KOPT-K1 (cell line): Measurements from ENCODE around the gene KIF3B.
A peak's percentile ranks its signal among the peaks of the same experiment; 100 is the strongest.
"Not testable (repeated sequence)": the region's sequence is repeated elsewhere in the genome, so short reads cannot be mapped to it uniquely, and the experiment has no call there.

ENCODE experiments used
- H3K27ac ChIP-seq: fragments of 200-600 bp; sonication (generic); 2 replicates; pipeline ENCODE4 v1.5.1; 2016; ENCODE audit warnings: antibody characterized with exemption, mild to moderate bottlenecking, low read depth, low read length; ENCODE audit not compliant: poor library complexity, severe bottlenecking
- H3K36me3 ChIP-seq: fragments of 200-600 bp; sonication (generic); 2 replicates; pipeline ENCODE4 v1.5.1; 2017; ENCODE audit warnings: antibody characterized with exemption, mild to moderate bottlenecking, low read length, moderate library complexity; ENCODE audit not compliant: insufficient read depth
- H3K9me3 ChIP-seq: fragments of 200-600 bp; sonication (generic); 2 replicates; pipeline ENCODE4 v1.5.1; 2017; ENCODE audit warnings: antibody characterized with exemption, low read length, mild to moderate bottlenecking; ENCODE audit not compliant: insufficient read depth, poor library complexity, severe bottlenecking

The KIF3B gene

DNA sequence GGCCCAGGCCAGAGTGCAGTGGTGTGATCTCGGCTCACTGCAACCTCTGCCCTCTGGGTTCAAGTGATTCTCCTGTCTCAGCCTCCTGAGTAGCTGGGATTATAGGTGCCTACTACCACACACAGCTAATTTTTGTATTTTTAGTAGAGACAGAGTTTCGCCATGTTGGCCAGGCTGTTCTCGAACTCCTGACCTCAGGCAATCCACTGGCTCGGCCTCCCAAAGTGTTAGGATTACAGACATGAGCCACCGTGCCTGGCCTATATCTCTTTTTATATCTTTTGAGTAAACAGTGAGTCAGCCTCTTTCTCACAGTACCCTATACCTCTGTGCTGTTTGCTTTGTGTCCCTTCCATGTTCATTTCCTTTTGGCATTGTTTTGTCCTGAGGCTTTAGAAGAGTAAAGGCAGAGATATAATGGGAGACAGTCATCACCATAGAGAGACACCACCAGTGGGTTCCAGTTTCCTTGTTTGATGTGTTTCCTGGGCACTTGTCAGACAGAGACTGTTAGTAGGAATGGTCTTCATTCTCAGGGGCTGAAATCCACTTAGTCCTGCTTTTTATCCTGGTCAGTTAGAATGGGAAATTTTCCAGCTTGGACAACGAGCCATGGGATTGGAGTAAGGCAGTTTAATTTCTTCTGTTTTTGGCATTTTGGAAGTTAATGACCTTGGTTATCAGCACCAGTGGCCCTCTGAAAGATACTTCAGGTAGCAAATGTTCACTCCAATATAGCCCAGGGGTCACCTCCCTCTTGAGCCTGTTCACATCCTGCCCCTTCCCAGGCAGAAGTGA, 48.5 kb downstream of the KIF3B start:
- Histone ChIP-seq H3K36me3 (peaks cover 34% of the 10 kb centered on the region), H3K27ac (no peak overlapping the region), H3K9me3 (no peaks in the 10 kb centered on the region)

DNA sequence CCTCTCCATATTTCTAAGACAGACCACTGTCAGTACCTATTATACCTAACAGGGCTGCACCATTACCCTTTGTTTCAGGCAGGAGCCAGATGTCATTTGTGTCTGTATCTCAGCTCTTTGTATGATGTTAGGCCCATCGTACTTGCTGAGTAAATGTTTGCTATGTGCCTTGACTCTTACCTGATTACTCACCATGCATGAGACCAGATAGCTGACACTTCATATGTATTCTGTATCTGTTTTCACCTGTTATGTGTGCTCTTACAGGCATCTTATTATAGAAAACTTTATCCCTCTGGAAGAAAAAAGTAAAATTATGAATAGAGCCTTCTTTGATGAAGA, 49.0 kb downstream of the KIF3B start:
- H3K9me3 ChIP-seq = no peaks in the 10 kb centered on the region
- H3K36me3 ChIP-seq = peaks cover 38% of the 10 kb centered on the region
- H3K27ac ChIP-seq = no peak overlapping the region

GRCh38 chr20:32327087-32327681, 49.7 kb downstream of the KIF3B start:
- Histone ChIP-seq H3K27ac (no peak overlapping the region), H3K36me3 (peaks cover 45% of the 10 kb centered on the region), H3K9me3 (no peaks in the 10 kb centered on the region)

DNA sequence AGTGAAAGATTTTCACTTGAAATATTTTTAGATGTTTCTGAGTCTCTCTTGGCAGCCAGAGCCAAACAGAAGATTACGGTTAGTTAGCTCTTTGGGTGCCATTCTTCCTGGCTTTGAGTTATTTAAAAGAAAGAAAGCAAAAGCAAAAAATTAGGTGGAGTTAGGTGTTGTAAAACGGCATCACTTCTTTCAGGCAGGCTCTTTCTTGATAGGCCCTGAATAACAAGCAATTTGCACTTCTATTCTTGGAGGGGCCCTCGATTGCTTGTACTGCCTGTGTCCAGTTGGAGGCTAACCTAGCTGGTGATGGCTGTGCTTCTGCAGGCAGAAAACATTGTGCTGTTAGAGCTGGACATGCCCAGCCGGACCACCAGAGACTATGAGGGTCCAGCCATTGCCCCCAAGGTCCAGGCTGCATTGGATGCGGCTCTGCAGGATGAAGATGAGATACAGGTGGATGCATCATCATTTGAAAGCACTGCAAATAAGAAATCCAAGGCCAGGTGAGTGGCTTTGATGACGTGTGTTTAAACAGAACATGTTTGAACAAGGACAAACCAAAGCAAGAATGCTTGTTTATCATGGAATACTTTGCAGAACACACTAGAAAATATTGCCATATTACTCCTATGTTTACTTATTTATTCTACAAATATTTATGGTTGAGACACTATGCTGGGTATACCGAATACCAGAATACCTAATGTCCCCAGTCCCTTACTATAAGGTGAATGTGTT, 52.5 kb downstream of the KIF3B start:
- H3K36me3 ChIP-seq = peaks cover 66% of the 10 kb centered on the region
- H3K27ac ChIP-seq = no peak overlapping the region

GRCh38 chr20:32330555-32330897, 53.1 kb downstream of the KIF3B start:
- Histone ChIP-seq H3K36me3 (peaks cover 66% of the 10 kb centered on the region), H3K27ac (no peak overlapping the region), H3K9me3 (no peaks in the 10 kb centered on the region)

More for the DNA sequence above, 52.5 kb downstream of the KIF3B start:
- H3K9me3 ChIP-seq = no peaks in the 10 kb centered on the region

DNA sequence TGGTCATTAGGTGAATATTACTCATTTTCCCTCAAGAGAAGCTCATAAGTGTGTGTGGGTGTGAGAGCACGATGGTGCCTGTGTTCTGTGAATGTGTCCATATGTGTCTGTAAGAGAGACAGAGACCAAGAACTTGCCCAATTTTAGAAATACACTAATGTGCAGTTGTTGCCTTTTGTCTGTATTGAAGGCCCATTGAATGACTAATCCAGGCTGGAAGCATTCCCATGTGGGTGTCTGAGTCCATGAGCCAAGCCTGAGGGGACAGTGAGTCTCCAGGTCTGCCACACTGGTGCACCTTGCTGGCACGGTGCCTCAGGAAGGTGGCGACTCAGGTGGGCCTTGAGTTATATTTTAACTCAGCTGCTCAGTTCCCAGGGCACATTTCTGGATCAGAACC, 55.2 kb downstream of the KIF3B start:
- Histone ChIP-seq H3K36me3 (peaks cover 48% of the 10 kb centered on the region), H3K27ac (no peak overlapping the region), H3K9me3 (no peaks in the 10 kb centered on the region)

- H3K27ac ChIP-seq = no peak overlapping the region
Observed at GRCh38 chr20:32333181-32333987, 55.9 kb downstream of the KIF3B start.

DNA sequence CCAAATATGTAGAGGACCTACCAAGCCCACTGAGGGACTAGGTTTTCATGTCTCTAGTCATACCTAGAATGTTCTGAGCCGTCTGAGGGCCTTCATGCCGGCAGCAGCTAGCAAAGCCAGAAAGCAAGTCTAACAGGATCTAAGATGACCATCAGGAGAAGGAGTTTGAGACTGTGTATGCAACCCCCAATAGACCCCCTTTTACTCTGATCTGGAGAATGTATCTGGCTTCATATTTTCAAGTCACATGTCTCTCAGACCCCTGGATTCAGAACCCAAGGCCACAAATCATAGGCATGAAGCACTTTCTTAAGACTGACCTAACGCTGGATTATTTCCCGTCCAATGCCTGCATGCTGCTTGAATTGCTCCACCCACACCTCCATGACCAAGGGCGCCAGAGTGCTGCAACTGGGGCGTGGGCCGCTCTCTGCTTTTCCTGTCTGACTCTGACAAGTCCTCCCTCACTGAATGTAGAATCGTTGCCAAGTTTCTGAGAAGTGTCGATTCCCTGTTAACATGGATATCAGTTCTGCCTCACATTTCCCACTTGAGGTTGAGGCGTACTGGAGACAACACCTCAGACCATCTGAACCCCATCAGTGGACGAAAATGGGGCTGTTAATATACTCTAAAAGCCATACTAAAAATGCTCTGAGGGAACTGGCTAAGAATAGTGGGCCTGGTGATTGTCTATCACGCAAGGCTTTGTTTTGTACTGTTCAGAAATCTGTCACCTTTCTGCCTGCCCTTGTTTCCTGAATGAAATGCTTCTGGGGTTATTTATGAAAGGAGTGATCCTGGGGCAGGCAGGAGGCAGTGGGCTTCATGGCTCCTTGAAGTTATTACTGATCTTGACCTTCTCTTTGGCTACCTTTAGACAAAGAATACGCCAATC, 56.8 kb downstream of the KIF3B start:
- no peak overlapping the region for H3K27ac ChIP-seq
- H3K9me3 ChIP-seq = no peaks in the 10 kb centered on the region
- peaks cover 47% of the 10 kb centered on the region for H3K36me3 ChIP-seq

More at GRCh38 chr20:32333181-32333987, 55.9 kb downstream of the KIF3B start:
- Histone ChIP-seq H3K9me3 (no peaks in the 10 kb centered on the region), H3K36me3 (peaks cover 47% of the 10 kb centered on the region)

- Histone ChIP-seq H3K36me3 (peaks cover 23% of the 10 kb centered on the region), H3K27ac (peak overlapping the region; percentile 81), H3K9me3 (no peaks in the 10 kb centered on the region)
Observed at GRCh38 chr20:32336918-32337347, 59.5 kb downstream of the KIF3B start.

DNA sequence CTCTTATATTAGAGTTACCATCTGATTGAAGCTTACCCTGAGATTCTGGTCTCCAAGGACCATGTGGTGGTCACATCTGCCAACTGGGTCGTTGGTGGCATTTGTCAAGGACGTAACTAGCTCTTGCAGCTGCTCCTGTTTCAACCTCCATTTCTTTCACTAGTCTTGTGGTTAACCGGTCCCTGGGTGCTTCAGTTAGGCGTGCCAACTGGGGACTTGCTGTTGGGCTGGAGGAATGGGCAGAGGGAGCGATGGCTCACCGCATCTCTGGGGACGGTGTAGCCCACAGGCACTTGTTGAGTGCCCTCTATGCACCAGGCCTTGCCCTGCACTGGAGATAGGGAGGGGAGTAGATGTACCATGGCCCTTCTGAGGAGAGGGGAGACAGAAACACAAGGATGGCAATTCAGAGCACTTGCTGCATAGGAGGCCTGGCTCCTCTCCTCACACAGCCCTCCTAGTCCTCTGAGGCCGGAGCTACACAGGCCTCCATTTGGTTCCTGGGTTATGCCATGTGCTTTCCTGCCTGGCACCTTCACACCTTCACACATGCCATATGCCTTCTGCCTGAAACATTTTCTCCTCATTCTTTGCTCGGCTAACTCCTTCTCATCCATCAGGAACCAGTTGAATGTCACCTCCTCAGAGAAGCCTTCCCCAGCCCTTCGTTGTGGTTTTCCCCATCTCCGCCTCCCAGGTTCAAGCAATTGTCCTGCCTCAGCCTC, 60.6 kb downstream of the KIF3B start:
- Histone ChIP-seq H3K27ac (peak overlapping the region; percentile 81), H3K36me3 (peaks cover 12% of the 10 kb centered on the region; the same call in 1 of the 2 replicates), H3K9me3 (no peaks in the 10 kb centered on the region)

DNA sequence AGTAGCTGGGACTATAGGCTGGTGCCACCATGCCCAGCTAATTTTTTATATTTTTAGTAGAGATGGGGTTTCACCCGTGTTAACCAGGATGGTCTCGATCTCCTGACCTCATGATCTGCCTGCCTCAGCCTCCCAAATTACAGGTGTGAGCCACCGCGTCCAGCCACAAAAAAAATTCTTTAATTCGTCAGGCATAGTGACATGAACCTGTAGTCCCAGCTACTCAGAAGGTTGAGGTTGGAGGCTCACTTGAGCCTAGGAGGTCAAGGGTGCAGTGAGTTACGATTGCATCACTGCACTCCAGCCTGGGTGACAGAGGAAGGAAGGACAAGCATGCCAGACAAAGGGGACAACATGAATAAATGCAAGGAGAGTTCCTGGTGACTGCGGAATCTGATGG, 61.2 kb downstream of the KIF3B start:
- Histone ChIP-seq H3K9me3 (no peaks in the 10 kb centered on the region), H3K36me3 (peaks cover 11% of the 10 kb centered on the region; the same call in 1 of the 2 replicates), H3K27ac (peak overlapping the region; percentile 81)

DNA sequence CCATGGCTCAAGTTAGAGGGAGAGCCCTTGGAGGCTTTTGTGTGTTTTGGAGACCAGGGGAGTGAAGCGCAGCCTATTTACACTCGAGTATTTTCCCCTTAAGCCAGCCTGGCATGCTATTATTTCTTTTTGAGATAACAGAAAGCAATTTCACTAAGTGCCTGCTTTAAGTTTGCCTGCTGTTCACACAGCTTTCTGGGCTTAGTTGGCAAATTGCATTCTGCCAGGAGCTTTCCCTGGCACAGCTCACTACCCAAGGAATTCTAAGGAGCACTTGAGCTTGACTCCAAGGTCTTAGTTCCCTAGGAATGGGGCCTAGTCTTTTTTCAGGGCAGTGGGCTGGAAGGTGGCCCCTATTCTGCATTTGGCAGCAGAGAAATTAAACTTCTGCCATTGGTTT, 61.7 kb downstream of the KIF3B start:
- H3K27ac ChIP-seq = peak overlapping the region; percentile 81
- peaks cover 8% of the 10 kb centered on the region; the same call in 1 of the 2 replicates for H3K36me3 ChIP-seq
- no peaks in the 10 kb centered on the region for H3K9me3 ChIP-seq

- H3K27ac ChIP-seq, H3K36me3 ChIP-seq: not testable (repeated sequence)
Observed at GRCh38 chr20:32341053-32341452, 63.6 kb downstream of the KIF3B start.

More at GRCh38 chr20:32341053-32341452, 63.6 kb downstream of the KIF3B start:
- not testable (repeated sequence) for H3K9me3 ChIP-seq
